ENCODE results near the gene APP.
A peak's percentile ranks its signal among the peaks of the same experiment; 100 is the strongest.

Gene APP

GRCh38 chr21:26123012-26123411 is 47.6 kb downstream of the APP start:
- no peak for DNase-seq (ENCODE audit: low read depth in 1 of 2, low spot score in 1 of 2)
- Histone ChIP-seq H3K4me3 (replicated peaks; ENCODE audit: insufficient read depth, low read length) (no peak overlapping the region), H3K27me3 (ENCODE audit: insufficient read depth, poor library complexity, severe bottlenecking) (no peaks in the 10 kb centered on the region), H3K27ac (replicated peaks) (no peak overlapping the region)
- TF ChIP-seq CTCF (IDR thresholded peaks at IDR 0.05; ENCODE audit: insufficient read depth, low read length), result no peak
- no peak for TF ChIP-seq SPI1 (IDR thresholded peaks at IDR 0.05; ENCODE audit: borderline replicate concordance, low read depth)
- TF ChIP-seq GABPA (IDR thresholded peaks at IDR 0.05; ENCODE audit: low read depth), result no peak
- no peak for TF ChIP-seq POLR2AphosphoS5 (IDR thresholded peaks at IDR 0.05; ENCODE audit: low read depth)
- no peak for TF ChIP-seq REST (IDR thresholded peaks at IDR 0.05; ENCODE audit: insufficient replicate concordance, low read depth)

- DNase-seq (ENCODE audit: low read depth in 1 of 2, low spot score in 1 of 2), result peak in 1 of 2 experiments; percentile 57
- Histone ChIP-seq H3K27ac (replicated peaks) (no peak overlapping the region), H3K27me3 (ENCODE audit: insufficient read depth, poor library complexity, severe bottlenecking) (no peaks in the 10 kb centered on the region), H3K4me3 (replicated peaks; ENCODE audit: insufficient read depth, low read length) (no peak overlapping the region)
- TF ChIP-seq POLR2AphosphoS5 (IDR thresholded peaks at IDR 0.05; ENCODE audit: low read depth), result no peak
- no peak for TF ChIP-seq SPI1 (IDR thresholded peaks at IDR 0.05; ENCODE audit: borderline replicate concordance, low read depth)
- TF ChIP-seq REST (IDR thresholded peaks at IDR 0.05; ENCODE audit: insufficient replicate concordance, low read depth), result no peak
Observed at GRCh38 chr21:26120828-26121227, 49.7 kb downstream of the APP start.

- TF ChIP-seq GABPA (IDR thresholded peaks at IDR 0.05; ENCODE audit: low read depth) (no peak), SPI1 (IDR thresholded peaks at IDR 0.05; ENCODE audit: borderline replicate concordance, low read depth) (no peak), POLR2AphosphoS5 (IDR thresholded peaks at IDR 0.05; ENCODE audit: low read depth) (no peak), CTCF (IDR thresholded peaks at IDR 0.05; ENCODE audit: insufficient read depth, low read length) (no peak), REST (IDR thresholded peaks at IDR 0.05; ENCODE audit: insufficient replicate concordance, low read depth) (no peak)
Observed at GRCh38 chr21:26119906-26120305, 50.7 kb downstream of the APP start.

More at GRCh38 chr21:26119906-26120305, 50.7 kb downstream of the APP start:
- Histone ChIP-seq H3K27ac (replicated peaks) (no peak overlapping the region), H3K27me3 (ENCODE audit: insufficient read depth, poor library complexity, severe bottlenecking) (no peaks in the 10 kb centered on the region), H3K4me3 (replicated peaks; ENCODE audit: insufficient read depth, low read length) (no peak overlapping the region)
- no peak for DNase-seq (ENCODE audit: low read depth in 1 of 2, low spot score in 1 of 2)
